Bone marrow (tissue), 2 donors: Measurements from ENCODE around the gene LRRC55.

Experiments
- DNase-seq, 2 donors: peaks; one replicate each; lab custom pipeline; 2025; lab: John Stamatoyannopoulos, UW

Gene LRRC55

GRCh38 chr11:57237204-57237681 lies 55.5 kb downstream of the LRRC55 start, which contains the start of gene APLNR:
TSS of gene APLNR (minus strand) at chr11:57237250. CDS start at chr11:57237004, 246 bp downstream.
- no peak for DNase-seq

- no peak for DNase-seq
Observed at GRCh38 chr11:57239348-57239747, 57.6 kb downstream of the LRRC55 start.

GRCh38 chr11:57240007-57240406 lies 58.3 kb downstream of the LRRC55 start:
- DNase-seq = no peak

- DNase-seq = no peak
Observed at GRCh38 chr11:57240757-57241156, 59.0 kb downstream of the LRRC55 start.
